NCI-H2227 treated with DMSO at 0.1 percent for 48 hours (cell line): Measurements from ENCODE around the gene FOXL3.
"Not testable (repeated sequence)": the region's sequence is repeated elsewhere in the genome, so short reads cannot be mapped to it uniquely, and the experiment has no call there.

Experiments
- DNase-seq: peaks from one replicate; lab custom pipeline; 2025; lab: John Stamatoyannopoulos, UW

The FOXL3 gene

DNA sequence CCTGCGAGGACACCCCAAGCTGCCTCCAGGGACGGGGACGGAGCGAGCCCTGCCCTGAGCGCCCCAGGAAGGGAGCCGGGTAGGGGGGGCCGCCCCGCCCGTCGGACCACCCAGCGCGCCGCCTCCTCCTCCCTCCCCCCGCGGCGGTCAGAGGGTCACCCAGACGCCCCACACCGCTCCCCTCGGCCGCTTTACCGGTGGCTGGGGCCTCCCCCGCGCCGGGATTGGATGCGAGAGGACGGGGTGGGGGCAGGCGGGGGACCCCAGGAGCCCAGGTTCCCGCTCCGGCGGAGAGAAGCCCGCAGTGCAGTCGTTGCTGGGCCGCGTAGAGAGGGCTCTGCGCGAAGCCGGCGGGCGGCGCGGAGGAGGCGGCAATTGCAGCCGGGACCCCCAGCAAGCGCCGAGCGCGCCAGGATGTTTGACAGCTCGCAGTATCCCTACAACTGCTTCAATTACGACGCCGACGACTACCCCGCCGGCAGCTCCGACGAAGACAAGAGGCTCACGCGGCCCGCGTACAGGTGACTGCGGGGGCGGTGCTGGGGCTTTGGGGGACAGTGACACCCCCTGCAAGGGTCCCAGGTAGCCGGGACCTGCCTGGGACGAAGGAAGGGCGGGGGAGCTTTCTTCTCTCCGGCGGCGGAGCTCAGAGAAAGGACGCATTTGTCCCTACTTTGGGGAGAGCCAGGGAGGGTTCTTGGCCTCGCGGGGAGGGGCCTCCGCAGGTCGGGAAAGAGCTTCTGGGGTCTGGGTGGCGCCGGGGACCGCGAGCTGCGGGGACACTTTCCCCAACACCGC, at the start of gene FOXL3:
TSS of gene FOXL3 (plus strand) at position 415 of the 798 bp plus-strand sequence. CDS start at position 415, 0 bp downstream.
- DNase-seq, result no peak

DNA sequence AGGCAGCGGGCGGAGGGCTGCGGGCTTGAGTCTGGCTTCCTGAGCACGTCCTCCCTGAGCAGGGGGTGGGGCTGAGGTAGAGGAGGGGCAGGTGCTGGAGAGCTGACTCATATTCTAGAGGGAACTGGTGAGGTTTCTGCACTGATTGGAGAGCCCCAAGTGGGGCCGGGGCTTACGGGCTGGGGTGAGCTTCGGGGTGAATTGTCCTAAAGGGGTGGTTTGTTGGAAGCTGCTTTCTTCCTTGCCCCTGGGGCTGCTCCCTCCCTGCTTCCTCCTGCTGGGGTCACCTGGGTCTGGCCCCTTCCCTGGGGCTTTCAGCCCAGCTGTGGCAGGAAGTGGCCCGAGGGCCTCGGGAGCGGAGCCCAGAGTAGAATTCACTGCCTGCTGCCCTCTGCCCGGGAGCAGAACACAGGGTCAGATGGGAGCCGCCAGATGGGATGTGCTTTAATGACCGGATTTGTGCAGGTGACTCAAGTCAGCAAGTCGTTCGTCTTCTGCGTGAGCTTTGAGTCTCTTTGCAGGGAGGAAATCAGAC, 49.0 kb upstream of the FOXL3 start:
- no peak for DNase-seq

DNA sequence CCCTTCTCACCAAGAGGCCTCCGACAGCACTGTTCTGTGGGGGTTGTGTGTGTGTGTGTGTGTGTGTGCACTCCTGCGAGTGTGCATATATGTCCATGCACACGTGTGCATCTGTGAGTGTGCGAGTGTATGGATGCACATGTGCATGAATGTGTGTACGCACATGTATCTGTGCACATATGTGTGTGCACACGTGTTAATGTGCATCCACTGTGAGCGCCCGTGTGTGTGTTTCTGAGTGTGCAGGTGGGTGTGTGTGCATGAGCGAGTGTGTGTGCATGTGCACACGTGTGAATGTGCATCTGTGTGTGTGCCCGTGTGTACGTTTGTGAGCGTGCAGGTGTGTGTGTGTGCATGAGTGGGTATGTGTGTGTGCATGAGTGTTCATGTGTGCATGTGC, 48.5 kb upstream of the FOXL3 start:
- DNase-seq, result no peak

DNA sequence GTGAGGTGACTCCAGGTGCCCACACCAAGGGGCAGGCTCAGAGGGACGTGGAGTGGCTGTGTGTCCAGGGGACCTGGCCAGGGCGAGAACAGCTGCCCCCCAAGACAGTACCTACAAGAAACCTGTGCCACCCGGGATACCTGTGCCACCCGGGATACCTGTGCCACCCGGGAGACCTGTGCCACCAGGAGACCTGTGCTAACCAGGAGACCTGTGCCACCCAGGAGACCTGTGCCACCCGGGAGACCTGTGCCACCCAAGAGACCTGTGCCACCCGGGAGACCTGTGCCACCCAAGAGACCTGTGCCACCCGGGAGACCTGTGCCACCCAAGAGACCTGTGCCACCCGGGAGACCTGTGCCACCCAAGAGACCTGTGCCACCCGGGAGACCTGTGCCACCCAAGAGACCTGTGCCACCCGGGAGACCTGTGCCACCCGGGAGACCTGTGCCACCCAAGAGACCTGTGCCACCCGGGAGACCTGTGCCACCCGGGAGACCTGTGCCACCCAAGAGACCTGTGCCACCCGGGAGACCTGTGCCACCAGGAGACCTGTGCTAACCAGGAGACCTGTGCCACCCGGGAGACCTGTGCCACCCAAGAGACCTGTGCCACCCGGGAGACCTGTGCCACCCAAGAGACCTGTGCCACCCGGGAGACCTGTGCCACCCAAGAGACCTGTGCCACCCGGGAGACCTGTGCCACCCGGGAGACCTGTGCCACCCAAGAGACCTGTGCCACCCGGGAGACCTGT, 47.0 kb upstream of the FOXL3 start:
- DNase-seq, result not testable (repeated sequence)

DNA sequence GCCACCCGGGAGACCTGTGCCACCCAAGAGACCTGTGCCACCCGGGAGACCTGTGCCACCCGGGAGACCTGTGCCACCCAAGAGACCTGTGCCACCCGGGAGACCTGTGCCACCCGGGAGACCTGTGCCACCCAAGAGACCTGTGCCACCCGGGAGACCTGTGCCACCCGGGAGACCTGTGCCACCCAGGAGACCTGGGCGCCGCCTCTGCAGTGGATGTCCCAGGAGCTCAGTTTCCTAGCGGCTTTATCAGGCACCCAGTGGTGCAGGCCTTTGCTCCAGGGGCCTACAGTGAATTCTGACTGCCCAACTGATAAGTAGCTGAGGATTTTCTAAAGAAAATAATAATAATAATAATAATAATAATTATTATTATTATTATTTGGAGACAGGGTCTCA, 46.4 kb upstream of the FOXL3 start:
- not testable (repeated sequence) for DNase-seq

DNA sequence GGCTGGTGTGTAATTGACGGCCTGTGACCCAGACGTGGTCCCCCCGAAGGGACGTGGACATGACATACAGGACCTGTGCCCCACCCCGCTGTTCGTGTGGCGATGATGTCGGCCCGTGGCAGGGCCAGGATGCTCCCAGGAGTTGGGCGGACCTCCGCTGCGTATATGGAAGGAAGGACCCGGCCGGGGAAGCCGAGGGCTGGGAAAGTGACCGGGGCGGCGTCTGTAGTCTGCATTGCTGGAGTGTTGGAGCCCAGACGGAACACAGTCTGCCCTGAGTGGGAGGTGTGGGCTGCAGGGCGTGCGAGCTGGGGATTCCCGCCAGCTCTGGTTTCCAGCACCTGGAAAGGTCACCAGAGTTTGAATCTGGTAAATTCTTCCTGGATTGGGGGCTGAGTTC, 45.0 kb upstream of the FOXL3 start:
- no peak for DNase-seq

DNA sequence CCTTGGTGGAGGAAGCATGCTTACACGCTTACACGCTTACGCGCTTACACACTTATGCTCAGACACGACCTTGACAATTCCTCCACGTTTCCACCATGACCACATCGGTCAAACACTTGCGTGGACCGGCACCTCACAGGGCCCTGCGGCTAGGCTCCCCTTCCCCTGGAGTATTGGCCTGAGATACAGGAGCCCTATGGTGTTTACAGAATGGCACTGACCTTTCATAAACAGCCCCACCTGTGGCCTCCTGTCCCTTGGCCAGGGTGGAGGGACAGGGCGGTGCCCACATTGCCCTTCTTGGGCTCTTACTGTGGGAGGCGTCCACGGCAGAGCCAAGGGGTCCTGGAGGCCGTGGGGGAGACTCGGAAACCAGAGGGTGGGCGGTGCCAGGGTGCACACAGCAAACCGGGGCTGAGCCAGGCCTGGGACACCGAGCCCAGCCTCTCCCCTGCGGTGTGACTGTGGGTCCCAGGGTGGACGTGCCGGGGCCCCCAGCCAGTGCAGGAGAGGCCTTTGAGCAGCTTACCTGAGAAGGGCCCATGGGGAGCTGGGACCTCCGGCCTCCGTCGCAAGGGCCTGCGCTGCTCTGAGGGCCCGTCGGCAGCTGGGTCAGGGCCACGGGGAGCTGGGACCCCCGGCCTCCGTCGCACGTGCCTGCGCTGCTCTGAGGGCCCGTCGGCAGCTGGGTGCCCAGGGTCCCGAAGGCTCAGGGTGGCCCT, 44.2 kb upstream of the FOXL3 start:
- no peak for DNase-seq

DNA sequence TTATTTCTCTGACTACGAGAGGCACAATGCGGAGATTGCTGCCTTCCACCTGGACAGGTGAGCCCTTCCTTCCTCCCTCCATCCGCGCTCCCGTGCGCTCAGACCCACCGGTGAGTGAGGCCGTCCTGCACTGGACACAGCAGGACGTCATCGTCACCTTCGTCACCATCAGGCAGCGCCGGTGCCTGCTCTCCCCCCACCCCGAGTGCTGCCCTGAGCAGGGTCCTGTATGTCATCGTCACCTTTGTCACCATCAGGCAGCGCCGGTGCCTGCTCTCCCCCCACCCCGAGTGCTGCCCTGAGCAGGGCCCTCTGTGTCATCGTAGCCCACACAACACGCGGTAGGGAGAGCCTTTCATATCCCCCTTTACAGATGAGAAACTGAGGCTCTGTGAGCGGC, 43.5 kb upstream of the FOXL3 start:
- DNase-seq, result no peak

DNA sequence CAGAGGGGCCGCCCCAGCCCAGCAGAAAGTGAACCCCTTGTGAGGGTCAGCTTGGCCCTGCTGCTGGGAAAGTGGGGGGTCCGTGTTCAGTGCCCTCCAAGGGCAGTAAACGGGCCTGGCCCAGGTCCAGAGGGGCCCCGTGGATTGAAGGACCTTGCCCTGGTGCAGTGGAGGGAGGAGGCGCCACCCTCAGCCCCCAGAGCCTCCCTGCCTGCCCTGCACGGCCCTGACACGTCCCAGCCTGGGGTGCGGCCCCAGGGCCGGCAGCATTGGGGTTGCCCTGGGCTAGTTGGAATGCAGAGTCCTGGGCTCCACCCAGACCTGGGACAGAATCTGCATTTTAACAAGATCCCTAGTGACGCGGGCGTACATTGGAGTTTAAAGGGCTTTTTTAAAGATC, 42.8 kb upstream of the FOXL3 start:
- DNase-seq, result no peak

DNA sequence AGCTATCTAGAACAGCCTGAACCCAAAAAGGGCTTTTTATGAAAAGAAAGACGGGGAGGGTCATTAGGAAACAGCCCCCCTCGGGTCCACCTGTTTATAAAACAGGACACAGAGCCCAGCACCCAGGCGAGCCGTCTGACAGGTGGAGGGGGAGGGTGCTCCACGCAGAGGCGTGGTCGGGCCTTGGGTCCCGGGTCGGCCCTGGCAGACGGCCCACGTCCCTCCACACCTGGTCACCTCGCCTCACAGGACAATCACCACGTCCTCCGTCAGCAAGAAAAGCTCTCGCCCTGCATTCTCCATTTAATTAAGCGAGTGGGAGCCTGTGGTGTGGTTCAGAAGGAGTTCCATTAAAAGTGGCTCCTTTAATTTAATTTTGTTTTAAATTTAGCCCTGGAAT, 42.3 kb upstream of the FOXL3 start:
- no peak for DNase-seq

DNA sequence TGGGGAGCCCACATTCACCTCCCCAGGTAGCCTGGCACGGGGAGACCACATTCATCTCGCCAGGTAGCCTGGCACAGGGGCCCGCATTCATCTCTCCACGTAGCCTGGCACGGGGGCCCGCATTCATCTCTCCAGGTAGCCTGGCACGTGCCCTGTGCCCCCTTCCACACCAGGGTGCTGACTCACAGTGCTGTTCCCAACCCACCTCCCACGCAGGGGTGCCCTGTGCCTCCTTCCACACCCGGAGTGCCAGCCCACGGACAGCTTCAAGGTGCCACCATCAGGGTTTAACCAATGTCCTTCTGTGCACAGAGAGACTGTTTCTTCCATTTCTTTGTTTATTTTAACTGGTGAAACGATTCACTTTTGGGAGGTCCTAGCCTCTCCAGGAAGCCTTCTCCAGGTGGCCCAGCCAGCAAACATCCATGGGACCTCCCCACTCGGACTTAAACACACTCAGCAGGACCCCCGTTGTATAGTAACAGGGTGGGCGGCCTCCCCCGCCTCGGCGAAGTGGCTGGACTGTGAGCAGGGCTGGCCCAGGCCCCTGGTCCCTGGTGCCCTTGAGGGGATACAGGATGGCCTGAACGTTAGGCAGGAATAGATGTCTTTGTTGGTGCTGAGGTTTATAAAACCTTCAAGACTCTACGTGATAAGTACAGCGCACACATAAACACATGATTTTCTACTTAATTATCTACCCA, 41.1 kb upstream of the FOXL3 start:
- DNase-seq, result no peak

DNA sequence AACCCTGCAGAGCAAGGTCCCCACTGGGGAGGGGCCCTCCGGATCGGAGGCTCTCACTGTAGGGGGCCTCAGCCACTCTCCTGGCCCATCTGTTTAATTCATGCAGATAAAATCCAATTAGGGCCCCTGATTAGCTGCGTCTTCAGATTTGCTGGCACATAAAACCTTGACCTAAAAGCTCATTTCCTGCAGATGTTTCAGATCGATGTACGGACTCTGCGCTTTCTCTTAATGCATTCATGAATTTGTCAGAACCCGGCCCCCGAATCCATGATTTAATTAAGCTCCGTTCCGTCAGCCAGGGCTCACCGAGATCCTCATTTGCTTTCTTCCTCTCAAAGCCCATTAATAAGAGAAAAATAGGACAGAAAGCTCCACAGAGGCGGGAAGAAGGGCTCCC, 40.0 kb upstream of the FOXL3 start:
- no peak for DNase-seq

DNA sequence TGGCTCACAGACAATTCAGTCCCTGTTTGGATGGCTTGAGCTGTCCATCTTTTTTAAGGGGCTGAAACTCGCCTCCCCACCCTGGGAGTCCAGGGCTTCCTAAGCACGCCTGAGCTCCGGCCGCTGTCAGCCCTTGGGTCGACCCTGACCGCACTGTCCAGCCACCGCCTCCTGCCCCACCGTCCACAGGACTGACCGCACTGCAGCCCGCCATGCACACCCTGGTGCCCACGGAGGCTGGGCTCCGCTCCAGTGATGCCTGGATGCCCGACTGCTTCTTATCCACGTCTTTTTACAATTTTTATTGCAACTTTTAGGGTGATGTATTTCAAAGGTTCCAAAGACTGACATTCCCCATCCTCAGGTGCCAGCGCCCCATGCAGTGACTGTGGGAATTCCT, 39.4 kb upstream of the FOXL3 start:
- DNase-seq, result no peak

DNA sequence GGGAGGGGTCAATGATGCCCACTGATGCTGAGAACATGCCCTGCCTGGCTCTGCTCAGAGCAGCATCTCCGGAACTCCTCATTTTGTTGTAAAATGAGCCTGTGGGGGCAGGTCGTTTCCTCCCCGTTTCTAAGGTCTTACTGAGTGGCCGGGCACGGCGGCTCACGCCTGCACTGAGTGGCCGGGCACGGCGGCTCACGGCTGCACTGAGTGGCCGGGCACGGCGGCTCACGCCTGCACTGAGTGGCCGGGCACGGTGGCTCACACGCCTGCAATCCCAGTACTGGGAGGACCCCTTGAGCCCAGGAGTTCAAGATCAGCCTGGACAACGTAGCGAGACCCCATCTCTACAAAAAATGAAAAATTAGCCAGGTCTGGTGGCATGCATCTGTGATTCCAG, 39.0 kb upstream of the FOXL3 start:
- no peak for DNase-seq

DNA sequence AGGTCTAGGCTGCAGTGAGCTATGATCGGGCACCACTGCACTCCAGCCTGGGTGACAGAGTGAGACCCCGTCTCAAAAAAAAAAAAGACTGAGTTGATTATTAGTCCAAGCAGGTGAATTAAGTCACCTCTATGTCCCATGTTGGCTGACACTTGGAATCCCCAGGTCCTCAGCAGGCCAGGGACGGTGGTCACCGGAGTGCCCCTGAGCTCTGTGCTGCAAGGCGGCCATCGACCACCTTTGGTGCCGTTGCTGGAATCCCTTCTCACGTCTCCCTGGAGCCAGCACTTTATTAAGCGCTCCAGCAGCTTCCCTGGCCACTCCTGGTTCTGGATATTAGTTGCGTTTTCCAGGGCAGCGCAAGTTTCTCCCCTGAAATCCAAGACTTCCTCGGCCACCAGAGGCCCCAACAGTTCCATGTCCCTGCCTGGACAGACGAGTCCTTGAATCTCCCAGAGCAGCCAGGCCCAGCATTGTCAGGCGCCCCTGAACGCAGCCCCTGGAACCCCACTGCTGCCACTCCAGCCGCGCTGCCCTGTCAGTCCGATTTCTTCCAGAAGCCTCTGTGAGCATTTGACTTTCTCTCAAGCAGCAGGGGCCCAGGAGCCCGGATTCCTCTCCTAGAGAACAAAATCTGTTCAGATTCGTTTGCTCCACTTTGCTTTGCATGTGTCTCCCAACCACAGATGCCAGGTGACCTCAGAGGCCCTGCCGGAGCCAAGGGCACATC, 38.4 kb upstream of the FOXL3 start:
- no peak for DNase-seq

DNA sequence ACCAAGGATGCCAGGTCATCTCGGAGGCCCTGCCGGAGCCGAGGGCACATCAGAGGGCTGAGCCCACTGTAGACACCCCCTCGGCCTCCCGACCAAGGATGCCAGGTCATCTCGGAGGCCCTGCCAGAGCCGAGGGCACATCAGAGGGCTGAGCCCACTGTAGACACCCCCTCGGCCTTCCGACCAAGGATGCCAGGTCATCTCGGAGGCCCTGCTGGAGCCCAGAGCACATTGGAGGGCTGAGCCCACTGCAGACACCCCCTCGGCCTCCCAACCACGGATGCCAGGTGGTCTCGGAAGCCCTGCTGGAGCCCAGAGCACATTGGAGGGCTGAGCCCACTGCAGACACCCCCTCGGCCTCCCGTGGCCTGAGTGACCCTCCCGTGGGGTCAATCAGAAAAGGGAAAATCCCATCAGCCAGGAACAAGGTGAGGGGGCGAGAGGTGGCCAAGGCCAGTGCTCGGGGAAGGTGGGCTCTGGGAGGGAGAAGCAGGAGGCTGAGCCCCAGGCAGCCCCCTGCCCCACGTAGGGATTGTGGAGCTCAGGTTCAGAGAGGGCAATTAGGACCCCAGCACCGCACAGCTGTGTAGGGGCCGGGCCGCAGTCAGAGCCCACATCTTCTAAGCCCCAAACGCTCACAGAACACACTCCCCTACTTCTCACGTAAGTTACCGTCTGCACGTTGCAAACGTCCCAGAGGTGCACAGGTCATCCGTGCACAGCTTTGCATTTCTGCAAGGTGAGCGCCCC, 37.6 kb upstream of the FOXL3 start:
- DNase-seq, result no peak

DNA sequence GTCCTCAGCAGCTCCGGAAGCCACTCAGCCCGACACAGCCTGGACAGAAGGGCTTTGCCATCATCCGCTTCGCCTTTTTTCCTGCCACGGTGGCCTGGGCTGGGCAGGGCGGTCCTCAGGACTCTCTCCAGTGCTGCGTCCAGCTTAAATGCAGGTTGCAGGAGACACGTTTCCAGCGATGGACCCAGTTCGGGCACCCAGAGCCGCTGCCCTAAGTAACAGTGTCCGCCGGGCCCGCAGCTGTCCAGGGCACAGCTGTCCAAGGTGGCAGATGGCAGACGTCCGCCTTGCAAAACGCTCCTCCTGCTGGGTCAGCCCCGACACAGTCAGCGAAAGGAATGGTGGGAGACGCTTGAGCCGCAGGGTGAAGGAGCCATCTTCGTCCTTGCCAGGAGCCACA, 37.0 kb upstream of the FOXL3 start:
- no peak for DNase-seq

DNA sequence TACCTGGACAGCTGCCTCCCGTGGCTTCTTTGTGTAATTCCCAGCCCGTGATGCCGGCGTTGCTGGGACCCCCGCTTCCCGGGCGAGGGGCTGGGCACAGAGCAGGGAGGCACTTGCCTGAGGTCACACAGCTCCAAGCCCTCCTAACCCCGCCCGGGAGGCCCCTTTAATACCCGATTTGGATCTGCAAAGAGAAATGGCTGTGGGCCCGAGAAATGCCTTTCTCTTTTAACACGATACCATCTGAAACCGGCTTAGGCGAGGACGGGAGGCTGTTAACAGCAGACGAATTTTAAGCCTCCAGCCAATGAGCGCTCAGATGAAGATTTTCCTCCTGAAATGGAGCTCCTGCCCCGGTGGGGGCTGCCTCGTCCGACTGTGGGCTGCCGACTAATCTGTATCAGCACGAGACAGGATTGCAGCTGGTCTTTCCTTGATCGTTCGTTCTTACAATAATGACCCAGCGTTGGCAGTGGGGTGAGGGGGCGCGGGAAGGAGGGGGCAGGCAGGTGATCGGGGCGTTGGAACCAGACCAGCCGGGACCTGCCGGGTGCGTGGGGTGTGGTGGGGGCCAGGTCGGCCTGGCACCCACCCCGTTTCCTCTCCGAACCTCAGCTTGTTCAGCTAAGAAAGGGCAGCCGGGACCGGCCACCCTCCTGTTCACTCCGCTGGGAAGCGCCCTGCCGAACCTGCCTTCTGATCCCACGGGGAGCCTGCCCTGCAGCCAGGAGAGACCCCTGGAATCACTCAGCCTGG, 36.2 kb upstream of the FOXL3 start:
- no peak for DNase-seq

DNA sequence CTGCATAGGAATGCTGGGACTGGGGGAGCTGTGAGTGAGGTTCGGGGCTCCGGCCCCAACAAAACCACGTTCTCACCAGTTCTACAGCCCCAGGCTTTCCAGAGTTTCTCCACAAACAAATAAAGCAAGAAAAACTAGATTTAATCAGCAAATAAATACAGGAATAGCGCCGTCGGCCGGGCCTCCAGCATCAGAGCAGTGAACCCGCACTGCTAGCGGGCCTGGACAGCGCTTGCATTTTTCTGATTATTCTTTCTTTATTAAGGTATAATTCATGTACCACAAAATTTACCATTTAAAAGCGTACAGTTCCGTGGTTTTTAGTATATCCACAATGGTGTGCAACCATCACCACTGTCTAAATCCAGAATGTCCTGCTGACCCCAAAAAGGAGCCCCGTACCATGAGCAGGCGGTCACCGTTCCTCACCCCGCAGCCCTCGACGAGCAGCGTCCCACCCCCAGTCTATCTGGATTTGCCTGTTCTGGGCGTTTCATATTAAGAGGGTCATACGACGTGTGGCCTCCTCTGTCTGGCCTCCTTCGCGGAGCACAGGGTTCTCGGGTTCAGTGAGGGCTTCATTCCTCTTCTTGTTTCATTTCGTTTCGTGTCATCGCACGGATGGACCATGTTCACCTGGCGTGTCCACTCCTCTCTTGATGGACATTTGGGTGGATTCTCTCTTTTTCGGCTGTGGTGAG, 35.5 kb upstream of the FOXL3 start:
- no peak for DNase-seq
